HG03460 (cell line): ENCODE results near the gene TRMT2B.
A peak's percentile ranks its signal among the peaks of the same experiment; 100 is the strongest.
"Not testable (repeated sequence)": the region's sequence is repeated elsewhere in the genome, so short reads cannot be mapped to it uniquely, and the experiment has no call there.

Experiments
- ATAC-seq: cut with Tn5 transposase; IDR thresholded peaks from one replicate; pipeline ENCODE4 v1.9.1; 2021; ENCODE audit not compliant: unreplicated experiment

TRMT2B gene, protein sequence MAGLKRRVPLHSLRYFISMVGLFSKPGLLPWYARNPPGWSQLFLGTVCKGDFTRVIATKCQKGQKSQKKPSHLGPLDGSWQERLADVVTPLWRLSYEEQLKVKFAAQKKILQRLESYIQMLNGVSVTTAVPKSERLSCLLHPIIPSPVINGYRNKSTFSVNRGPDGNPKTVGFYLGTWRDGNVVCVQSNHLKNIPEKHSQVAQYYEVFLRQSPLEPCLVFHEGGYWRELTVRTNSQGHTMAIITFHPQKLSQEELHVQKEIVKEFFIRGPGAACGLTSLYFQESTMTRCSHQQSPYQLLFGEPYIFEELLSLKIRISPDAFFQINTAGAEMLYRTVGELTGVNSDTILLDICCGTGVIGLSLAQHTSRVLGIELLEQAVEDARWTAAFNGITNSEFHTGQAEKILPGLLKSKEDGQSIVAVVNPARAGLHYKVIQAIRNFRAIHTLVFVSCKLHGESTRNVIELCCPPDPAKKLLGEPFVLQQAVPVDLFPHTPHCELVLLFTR

DNA sequence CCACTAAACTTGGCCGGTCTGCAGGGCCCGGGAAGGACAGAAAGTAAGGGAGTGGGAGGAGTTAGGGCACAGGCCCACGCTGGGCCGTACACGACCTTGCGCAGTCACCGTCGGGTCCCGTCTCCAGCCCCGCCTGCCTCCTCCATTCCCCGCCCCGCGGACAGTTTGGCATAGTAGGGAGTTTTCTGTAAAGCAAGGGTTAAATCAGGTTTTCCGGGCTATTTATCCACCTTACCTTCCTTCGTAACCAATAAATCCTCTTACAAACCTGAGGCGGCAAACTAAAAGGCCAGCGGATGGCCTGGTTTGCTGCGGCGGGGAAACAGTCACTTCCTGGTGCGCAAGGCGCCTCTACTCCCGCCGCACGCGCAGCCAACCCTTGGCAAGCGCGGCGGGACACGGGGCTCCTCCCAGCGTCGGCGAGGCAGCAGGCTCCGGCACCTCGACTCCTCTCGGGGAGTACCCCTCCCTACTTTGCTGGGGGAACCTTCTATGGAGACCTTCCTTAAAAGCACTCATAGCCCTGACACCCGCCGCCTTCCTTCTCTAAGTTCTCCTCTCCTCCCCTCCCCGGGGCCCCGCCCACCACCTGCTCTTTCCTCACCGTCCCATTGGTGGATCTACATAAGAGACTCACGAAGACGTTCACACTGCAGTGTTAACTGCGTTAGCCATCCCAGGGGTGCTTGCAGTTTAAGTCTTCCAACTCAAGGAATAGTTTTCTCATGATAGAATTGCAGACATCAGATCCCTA lies at the start of gene TRMT2B:
Gene TRMT2B, minus strand, starts transcription at position 563 of the 754 bp plus-strand sequence. CDS start 9,822 bp downstream, outside the sequence.
- peak; percentile 94 for ATAC-seq

DNA sequence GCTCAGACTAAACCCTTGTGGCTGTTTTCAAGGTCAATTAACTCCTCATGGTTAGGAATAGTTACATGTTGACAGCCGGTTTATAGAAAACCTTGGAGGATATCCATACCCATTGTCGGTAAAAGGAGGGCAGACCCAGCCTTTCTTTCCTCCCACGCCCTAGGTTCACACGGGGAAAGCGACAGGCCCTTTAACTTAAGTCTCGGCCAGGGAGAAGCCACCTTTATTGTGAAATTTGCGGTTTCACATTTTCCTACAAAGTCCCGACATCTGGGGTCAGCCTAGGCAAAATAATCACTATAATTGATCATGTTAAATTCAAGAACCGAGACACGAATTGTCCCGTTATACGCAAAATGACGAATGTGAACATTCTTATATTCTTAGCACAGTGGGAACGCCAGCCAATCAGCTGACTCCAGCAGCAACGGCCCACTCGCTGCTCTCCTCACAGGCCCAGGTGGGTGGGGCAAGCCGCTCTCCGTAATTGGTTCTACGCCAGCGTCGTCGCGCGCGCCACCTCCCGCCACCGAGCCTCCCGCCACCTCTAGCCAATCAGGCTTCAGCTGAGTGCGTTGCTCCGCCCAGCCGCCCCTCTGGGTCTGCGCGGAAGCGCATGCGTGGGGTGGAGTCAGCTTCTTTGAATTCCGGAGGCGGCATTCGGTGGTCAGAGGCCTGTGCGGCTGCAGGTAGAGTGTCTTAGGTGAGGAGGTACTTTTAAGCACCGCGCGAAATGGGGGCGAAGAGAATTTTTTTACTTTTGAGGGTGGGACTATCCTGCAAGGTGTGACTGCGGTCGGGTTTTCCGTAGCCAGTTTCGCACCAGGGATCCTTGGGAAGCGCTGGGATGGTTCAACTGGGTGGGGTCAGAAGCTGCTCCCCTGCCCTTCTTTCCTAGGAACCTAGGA lies 45.9 kb upstream of the TRMT2B start, which contains the start of gene CENPI:
Gene CENPI, plus strand, starts transcription at position 659 of the 908 bp plus-strand sequence. CDS start 2,867 bp downstream, outside the sequence.
- peak; percentile 99 for ATAC-seq

DNA sequence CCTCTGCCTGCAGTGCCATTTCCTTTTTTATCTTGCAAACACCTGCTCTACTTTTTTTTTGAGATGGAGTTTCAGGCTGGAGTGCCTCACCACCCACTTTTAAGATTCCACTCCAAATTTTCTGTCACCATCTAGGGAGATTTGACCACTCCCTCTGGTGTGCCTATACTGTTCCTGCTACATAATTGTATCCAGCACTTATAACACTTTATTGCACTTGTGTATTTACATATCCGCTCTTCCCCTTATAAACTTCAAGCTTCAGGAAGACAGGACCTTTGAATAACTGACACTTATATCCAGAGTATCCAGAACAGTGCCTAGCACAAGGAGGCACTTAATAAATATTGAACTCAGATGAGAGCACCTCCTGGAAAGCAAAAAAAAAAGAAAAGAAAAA lies 39.9 kb upstream of the TRMT2B start:
- ATAC-seq: no peak

DNA sequence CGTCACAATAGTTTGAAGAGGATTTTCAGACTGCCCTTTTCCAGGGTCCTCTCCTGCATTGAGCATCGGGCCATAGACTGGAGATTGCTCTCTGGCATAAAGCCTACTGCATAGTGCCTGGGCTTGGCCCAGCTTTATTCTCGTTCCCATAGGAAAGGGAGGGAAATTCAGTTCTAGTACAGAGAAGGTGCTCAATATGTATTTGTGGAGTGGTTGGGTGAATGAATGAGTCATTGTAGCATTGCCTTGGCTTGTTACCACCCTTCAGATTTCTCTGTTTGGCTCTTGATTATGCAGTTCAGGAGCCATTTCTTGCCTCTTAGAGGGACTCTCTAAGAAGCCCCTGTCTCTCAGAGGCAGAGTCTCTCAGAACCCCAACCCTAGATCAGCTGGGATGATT lies 29.3 kb upstream of the TRMT2B start:
- ATAC-seq: no peak

DNA sequence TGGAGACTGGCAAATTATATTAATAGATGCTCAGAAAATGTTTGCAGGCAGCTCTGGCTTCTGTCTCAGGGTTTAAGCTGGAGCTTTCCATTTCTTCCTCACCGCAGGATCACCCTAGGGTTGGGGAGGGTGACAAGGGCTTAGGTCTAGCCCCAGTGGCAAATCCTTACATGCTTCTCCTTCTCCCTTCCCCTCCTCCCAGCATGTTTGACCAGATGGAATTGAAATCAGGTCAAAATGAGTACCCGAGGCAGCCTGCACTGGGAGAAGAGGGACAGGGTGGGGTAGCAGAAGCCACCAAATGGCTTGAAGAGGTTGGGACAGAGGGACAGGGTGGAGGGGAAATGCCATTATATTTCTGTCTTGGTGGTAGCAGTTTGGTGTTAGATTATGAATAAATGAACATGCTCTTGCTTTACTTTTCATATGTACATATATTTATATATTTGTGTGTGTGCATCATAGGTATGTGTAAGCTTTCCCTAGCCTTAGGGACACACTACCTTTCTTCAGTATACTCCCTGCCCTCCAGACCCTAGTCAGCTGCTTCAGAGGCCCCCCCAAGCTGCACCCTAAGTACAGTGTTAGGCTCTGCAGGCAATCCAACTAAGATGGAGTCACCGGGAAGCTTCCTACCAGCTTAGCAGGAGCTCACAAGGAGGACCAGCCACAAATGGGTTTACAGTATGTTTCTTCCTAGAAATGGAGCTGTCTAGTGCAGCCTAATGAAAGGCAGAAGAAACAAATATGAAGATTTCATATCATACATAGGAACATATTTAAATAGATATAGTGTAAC lies 28.6 kb upstream of the TRMT2B start:
- ATAC-seq: no peak

DNA sequence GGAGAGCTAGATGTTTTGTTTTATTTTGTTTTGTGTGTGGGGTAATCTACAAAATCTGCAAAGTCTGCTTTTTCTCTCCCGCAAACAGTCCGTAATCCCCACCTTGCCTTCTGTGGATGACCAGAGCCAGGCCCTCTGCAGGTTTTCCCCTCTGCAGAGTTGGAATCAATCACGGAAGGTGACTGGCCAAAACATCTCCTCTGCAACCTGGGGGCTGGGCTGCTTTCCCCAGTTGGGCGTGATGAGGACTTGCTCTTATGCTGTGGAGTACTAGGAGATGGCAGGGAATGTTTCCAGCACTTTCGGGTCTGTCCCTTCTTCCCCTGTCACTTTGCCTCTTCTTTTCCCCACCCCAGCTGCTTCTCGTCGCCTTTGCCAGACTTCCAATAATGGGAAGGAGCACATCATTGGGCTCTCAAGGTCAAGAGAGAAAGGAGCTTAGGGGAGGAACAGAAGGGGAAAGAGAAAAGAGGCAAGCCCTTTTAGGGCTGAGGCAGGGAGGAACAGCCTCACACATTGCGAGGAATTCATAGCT lies 27.9 kb upstream of the TRMT2B start:
- ATAC-seq: no peak

DNA sequence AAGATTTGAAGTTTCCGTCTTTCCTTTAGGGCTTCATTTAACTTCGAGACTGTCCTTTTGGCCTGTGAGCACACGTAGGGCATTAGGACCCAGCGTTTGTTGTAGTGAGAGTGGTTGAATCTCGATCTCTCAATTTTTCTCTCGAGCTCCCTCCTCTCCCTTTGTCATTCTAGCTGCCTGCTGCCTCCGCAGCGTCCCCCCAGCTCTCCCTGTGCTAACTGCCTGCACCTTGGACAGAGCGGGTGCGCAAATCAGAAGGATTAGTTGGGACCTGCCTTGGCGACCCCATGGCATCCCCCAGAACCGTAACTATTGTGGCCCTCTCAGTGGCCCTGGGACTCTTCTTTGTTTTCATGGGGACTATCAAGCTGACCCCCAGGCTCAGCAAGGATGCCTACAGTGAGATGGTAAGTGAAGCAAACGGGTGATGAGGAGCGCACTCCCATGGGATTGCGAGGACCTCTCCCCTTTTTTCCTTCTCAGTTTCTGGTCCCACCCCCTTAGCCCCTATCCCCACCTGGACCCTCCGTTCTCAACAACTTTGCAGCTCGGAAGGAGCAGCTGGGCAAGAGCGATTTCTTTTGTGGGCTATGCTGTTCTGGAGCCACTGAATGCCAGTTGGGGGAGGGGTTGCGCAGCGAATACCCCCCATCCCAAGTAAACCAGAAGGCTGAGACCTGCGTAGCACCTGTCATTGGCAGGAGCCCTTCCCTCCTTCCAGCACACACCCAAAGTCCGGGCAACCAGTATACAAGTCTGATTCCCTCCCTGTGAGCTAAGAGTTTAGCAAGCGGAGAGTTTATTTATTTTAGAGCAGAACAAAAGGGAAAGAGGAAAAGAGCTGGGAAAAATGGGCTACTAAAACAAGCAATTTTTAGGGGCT lies 27.0 kb upstream of the TRMT2B start, which contains the start of gene TMEM35A:
Gene TMEM35A, plus strand, starts transcription at position 164 of the 883 bp plus-strand sequence. Its CDS starts 124 bp downstream, at position 288.
- ATAC-seq: no peak

DNA sequence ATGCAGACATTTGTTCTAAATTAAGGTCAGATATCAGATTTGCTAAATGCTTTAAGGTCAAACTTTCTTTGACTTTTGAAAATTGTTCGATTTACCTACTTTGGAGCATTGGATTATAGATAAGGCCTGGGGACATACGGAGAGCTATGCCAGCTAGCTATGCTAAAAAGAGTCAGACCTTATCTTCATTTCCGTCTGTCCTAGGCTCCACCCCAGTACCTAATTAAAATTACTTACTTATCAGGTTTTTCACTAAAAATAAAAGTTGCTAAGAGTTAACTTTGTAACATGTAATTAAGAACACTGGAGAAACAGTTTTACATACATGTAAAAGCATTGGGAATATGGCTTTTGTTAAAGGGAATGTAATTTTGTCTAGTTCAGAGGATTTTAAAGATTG lies 19.7 kb upstream of the TRMT2B start:
- no peak for ATAC-seq

DNA sequence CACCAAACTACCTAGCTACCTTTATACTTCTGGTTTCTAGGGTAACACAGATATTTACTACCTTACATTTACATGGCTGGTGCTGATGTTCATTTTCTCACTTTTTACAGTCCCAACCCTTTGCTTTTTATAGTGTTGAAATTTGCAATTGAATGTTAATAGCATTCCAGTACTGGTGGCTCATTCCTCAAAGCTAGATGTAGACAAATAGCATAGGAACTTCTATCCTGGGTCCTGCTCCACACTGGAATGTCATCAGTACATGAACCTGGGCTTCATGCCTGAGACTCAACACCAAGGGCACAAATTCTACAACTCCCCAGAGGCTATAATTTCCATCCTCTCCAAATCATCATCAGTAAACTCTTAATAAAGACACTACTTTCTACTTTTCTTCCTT lies 10.3 kb upstream of the TRMT2B start:
- no peak for ATAC-seq

DNA sequence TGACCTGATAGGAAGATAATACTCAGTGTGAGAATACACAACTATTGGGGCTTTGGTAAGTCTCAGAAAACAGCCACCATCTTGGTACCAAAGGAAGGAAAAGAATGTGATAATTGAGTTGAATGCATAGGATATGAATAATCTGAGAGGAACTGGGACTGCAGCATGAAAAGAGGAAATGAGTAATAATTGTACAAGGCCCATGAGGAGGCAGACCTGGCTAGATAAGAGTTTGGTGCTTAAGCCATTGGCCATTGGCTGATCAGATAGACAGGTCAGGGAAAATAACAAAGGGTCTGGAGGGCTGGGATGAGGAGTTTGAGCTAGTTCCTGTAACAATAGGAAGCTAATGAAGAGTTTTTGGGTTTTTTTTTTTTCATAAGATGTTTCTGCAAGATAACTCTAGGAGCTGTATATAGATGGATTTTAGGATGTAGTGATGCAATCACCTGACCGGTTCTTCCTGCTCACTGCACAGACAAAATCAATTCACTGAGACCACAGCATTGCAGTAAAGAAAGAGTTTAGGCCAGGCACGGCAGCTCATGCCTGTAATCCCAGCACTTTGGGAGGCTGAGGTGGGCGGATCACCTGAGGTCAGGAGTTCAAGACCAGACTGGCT lies 5.3 kb upstream of the TRMT2B start:
- ATAC-seq: peak; percentile 95

DNA sequence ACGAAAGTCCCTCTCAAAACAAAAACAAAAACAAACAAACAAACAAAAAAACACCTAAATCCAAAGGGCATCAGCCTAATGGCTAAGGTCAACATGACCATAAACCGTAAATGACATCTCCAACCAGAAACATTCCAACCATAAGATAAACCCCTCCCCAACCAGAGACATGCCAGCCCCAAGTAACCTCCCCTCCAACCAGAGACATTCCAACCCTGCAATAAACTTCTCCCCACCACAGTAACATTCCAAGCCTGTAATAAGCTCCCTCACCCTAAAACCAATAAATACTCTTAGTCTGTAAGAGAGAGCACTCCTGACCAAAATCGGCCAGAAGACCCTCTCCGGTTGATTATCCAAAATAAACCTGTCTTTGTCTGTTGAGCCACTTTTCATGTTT lies 4.6 kb upstream of the TRMT2B start:
- not testable (repeated sequence) for ATAC-seq

DNA sequence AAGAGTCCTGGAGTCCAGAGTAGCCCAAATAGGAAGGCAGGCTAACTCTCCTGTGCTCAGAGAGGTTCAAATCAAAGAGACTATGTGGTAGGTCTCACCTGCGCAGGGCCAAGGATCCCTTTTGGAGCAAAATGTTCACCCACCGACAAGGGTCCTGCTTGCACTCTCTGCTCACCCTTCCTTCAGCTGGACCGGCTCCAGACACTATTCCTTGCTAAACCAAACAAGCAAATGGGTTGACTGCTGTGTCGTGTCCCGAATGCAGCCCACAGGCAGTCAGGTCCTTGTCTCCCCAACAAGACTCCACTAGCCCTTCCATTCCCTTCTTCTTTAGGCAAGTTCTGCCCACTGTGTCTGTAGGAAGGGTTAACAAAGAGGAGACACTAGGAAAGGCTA lies 760 bp downstream of the TRMT2B start:
- ATAC-seq: peak; percentile 3

DNA sequence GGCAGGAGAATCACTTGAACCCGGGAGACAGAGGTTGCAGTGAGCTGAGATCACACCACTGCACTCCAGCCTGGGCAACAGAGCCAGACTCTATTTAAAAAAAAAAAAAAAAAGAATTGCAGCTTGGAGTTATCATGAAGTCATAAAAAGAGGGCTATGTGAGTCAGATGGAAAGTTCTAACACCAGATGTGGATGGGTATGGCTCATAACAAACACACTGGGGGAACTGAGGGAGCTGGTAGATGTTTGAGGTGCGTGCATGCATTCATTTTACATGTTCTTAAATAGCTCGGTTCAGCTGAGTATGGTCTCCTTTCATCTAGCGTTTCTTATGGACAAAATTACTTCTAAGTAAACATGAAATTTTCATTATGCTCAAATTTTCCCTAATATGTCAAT lies 11.7 kb downstream of the TRMT2B start:
- no peak for ATAC-seq

DNA sequence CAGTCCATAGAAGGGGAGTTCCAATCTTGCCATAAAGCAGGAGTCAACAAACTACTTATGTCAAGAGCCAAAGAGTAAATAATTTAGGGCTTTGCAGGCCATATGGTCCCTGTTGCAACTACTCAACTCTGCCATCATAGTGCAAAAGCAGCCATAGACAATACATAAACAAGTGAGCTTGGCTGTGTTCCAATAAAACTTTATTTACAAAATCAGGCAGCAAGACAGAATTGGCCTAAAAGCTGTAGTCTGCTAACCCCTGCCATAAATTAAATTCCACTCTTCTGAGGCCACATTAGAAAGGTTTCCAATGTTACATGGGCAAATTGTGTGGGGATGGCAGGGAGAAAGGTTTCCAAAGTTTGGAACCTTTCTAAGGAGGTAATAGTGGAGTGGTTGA lies 14.7 kb downstream of the TRMT2B start:
- no peak for ATAC-seq

DNA sequence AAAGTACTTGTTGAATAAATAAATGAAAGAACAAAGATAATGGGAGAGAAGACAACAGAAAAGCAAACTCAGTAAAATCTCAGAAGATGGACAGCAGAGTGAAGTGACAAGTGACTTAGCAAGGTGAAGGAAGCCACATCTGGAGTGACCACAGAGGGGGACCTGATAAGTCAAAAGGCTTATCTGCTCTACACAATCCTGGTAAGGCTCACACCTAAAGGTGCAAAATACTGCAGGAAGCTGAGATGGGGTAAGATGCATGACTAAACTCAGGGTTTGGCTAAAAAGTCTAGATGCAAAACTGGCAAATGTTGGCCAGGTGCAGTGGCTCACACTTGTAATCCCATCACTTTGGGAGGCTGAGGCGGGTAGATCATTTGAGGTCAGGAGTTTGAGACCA lies 22.2 kb downstream of the TRMT2B start:
- no peak for ATAC-seq

DNA sequence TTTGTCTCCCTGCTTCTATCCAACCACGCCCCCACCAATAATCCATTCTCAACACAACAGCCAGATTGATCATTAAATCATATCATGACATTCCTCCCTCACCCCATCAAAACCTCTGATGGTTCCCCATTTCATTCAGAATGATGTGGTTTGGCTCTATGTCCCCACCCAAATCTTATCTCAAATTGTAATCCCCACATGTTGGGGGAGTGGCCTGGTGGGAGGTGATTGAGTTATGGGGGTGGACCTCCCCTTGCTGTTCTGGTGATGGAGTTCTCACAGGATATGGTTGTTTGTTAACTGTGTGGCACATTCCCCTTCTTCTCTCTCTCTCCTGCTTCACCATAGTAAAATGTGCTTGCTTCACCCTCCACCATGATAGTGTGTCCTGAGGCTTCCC lies 23.3 kb downstream of the TRMT2B start:
- no peak for ATAC-seq

DNA sequence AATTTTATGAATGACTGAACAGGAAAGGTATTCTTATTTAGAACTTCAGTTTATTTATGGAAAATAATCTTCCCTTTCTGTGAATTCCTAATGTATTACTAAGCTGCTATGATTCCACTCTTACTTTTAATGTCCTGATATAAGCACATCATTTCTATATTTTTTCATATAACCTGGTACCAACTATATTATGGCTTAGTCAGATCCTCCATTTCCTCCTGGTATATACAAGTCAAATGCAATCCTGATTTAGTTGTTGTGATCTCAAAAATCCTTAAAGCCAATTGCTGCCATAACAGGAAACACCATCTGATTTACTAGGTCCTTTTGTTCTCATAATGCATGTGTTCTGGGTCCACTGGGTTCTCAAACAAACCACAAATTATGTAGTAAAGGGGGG lies 26.8 kb downstream of the TRMT2B start:
- no peak for ATAC-seq

DNA sequence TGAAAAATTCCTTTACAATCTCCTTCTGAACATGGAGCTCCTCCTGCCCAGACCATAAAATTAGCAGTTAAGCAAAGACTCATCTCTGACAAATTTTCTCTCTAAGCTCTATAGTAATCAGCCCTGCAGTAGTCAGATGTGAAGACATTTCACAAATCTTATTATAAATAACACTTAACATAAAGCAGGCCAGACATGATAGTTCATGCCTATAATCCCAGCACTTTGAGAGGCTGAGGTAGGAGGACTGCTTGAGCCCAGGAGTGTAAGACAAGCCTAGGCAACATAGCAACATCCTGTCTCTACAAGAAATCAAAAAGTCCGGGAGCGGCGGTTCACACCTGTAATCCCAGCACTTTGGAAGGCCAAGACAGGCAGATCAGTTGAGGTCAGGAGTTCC lies 29.9 kb downstream of the TRMT2B start:
- no peak for ATAC-seq
